GM12891 (cell line): ENCODE results near the gene IMPA2.
"Not testable (repeated sequence)": the region's sequence is repeated elsewhere in the genome, so short reads cannot be mapped to it uniquely, and the experiment has no call there.

ENCODE experiments used
- PAX5 ChIP-seq: IDR thresholded peaks from 2 replicates; pipeline ENCODE4 v1.6.1; 2011; ENCODE audit warnings: low read length, moderate library complexity, mild to moderate bottlenecking; ENCODE audit not compliant: insufficient read depth, severe bottlenecking
- POLR2A ChIP-seq: IDR thresholded peaks from 2 replicates; pipeline ENCODE4 v1.6.1; 2011; ENCODE audit warnings: low read depth, low read length, control low read depth
- POLR2AphosphoS5 ChIP-seq: IDR thresholded peaks from 2 replicates; pipeline ENCODE4 v1.6.1; 2011; ENCODE audit warnings: low read depth, low read length, control low read depth
- SPI1 ChIP-seq: IDR thresholded peaks from 2 replicates; pipeline ENCODE4 v1.6.1; 2011; ENCODE audit warnings: low read depth, low read length, control low read depth
- TAF1 ChIP-seq: IDR thresholded peaks from 2 replicates; pipeline ENCODE4 v1.6.1; 2011; ENCODE audit warnings: low read depth, low read length, control low read depth

DNA sequence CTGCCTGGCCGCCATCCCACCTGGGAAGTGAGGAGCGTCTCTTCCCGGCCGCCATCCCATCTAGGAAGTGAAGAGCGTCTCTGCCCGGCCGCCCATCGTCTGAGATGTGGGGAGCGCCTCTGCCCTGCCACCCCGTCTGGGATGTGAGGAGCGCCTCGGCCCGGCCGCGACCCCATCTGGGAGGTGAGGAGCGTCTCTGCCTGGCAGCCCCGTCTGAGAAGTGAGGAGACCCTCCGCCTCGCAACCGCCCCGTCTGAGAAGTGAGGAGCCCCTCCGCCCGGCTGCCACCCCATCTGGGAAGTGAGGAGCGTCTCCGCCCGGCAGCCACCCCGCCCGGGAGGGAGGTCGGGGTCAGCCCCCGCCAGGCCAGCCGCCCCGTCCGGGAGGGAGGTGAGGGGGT, 21.7 kb upstream of the IMPA2 start:
- TF ChIP-seq POLR2A, POLR2AphosphoS5, PAX5, TAF1, SPI1: not testable (repeated sequence)
